Measurements from ENCODE around the gene PGRMC1.
"Not testable (repeated sequence)": the region's sequence is repeated elsewhere in the genome, so short reads cannot be mapped to it uniquely, and the experiment has no call there.

Gene PGRMC1

DNA sequence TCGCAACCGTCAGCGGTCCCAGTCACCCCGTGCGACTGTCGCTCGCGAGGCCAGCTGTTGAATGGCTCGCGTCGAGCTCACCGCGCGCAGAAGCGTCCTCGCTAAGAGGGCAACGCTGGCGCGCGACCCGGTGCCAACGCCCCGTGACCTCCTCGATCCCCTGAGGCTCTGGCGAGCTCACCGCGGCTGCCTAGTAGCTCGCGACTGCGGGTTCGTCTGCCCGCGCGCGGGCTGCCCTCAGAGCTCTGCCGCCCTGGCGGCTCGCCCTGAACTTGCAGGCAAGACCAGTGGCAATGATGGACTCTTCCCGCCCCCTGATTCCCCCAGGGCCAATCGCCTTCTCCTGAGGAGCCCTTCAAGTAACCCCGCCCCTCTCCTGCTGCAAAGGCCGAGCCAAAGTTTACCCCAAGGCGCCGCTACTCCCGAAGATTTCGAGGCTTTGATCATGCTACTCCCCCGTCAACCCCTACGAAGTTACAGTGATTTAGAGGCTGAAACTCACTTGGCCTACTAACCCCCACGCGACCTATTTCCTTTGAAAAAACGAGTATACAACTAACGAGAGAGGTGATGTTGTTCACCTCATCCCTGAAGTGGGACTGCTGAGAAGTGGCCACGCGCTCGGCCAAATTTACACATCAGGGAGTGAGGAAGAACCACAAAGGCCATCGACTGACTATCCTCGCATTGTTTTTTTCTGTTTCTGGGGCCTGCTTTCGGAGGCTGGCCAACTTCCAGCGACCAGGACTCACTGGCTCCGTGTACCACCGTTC, 37.5 kb downstream of the PGRMC1 start:
- no peak for DNase-seq (ENCODE audit: low read depth)
- TF ChIP-seq, protein P1, sequence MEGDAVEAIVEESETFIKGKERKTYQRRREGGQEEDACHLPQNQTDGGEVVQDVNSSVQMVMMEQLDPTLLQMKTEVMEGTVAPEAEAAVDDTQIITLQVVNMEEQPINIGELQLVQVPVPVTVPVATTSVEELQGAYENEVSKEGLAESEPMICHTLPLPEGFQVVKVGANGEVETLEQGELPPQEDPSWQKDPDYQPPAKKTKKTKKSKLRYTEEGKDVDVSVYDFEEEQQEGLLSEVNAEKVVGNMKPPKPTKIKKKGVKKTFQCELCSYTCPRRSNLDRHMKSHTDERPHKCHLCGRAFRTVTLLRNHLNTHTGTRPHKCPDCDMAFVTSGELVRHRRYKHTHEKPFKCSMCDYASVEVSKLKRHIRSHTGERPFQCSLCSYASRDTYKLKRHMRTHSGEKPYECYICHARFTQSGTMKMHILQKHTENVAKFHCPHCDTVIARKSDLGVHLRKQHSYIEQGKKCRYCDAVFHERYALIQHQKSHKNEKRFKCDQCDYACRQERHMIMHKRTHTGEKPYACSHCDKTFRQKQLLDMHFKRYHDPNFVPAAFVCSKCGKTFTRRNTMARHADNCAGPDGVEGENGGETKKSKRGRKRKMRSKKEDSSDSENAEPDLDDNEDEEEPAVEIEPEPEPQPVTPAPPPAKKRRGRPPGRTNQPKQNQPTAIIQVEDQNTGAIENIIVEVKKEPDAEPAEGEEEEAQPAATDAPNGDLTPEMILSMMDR (IDR thresholded peaks at IDR 0.05; ENCODE audit: low read depth, low read length, missing control alignments), result no peak
- no peak overlapping the region for H3K4me3 ChIP-seq (ENCODE audit: low read depth, low read length)

DNA sequence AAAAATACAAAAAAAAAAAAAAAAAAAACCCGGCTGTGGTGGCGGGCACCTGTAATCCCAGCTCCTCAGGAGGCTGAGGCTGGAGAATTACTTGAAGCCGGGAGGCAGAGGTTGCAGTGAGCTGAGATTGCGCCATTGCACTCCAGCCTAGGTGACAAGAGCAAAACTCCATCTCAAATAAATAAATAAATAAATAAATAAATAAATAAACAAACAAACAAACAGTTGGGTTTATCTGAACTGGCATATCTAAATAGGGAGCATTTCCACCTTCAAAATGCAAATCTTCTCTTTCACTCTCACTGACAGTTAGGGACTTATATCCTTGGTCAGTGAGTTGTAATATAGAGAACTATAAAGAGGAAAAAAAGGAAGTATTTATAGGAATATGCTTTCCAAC, 46.3 kb downstream of the PGRMC1 start:
- DNase-seq (ENCODE audit: low read depth), result not testable (repeated sequence)

DNA sequence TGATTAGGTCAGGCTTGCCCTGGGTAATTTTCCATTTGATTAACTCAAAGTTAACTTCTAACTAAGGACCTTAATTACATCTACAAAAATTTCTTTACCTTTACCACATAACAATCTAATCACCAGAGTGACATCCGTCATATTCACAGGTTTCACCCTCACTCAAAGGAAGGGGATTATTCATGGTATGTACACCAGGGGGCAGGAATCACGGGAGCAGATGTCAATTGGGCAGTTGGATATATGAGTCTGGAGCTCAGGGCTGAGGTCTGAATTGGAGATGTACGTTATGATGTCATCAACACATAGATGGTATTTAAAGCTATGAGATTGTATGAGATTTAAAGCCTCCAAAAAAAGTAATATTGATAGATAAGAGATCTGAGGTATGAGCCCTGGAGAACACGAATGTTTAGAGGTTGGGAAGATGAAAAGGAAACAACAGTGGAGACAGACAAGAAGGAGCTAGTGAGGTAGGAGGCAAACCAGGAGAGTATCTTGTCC, 52.9 kb downstream of the PGRMC1 start:
- DNase-seq (ENCODE audit: low read depth), result no peak
- no peak overlapping the region for H3K4me3 ChIP-seq (ENCODE audit: low read depth, low read length)
- TF ChIP-seq, protein P1 (IDR thresholded peaks at IDR 0.05; ENCODE audit: low read depth, low read length, missing control alignments), result no peak

More for the DNA sequence above, 46.3 kb downstream of the PGRMC1 start:
- H3K4me3 ChIP-seq (ENCODE audit: low read depth, low read length), result not testable (repeated sequence)

DNA sequence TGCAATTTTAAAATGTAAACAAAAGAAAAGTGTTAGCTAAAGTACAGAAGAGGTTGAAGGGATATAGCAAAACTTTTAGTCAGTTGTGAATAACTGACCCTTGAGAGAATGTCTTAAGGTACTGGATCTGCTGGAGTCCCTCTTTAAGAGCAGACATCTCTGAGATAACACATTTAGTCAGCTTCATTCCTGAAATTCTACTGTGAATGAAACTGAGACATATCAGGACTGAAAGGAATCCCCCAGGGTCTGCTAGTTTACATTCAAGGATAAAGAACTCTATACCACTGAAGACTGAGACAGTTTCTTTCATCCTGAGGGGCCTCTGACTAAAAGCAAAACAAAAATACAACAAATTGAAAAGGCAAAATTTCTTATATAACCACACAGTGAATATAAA, 54.4 kb downstream of the PGRMC1 start:
- TF ChIP-seq, protein P1 (IDR thresholded peaks at IDR 0.05; ENCODE audit: low read depth, low read length, missing control alignments), result no peak
- no peak overlapping the region for H3K4me3 ChIP-seq (ENCODE audit: low read depth, low read length)
- DNase-seq (ENCODE audit: low read depth), result no peak

DNA sequence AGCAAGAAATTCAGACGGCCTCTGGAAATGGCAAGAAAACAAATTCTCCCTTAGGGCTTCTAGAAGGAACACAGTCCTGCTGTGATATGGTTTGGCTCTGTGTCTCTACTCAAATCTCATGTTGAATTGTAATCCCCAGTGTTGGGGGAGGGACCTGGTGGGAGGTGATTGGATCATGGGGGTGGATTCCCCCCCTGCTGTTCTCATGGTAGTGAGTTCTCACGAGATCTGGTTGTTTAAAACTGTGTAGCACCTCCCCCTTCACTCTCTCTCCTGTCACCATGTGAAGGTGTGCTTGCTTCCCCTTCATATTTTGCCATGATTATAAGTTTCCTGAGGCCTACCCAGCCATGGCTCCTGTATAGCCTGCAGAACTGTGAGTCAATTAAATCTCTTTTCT, 55.2 kb downstream of the PGRMC1 start:
- not testable (repeated sequence) for H3K4me3 ChIP-seq (ENCODE audit: low read depth, low read length); DNase-seq (ENCODE audit: low read depth)

DNA sequence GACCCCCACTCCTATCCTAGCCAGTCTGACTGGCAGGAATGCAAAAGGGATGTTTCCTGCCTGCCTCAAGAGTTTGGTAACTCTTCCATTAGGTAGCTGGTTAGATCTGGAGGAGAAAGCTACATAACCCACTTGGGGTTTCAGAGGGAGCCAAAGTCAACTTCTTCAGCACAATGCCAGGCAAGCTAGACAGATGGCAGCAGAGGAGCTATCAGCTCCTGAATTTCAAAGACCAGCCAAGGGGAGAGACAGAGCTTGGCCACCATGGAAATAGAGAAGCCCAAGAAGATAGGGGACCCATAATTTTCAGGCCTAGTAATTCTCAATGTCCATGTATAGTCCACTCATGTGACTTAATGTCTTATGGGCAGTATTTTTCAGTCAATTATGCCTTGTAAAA, 56.4 kb downstream of the PGRMC1 start:
- TF ChIP-seq, protein P1 (IDR thresholded peaks at IDR 0.05; ENCODE audit: low read depth, low read length, missing control alignments), result no peak
- no peak for DNase-seq (ENCODE audit: low read depth)
- H3K4me3 ChIP-seq (ENCODE audit: low read depth, low read length), result no peak overlapping the region

Measured in GM12864 (cell line).